HFF-Myc (cell line): ENCODE results near the gene LAMB1.

ENCODE experiments used
- DNase-seq: peaks from one replicate; pipeline ENCODE4 v3.0.0-alpha.2; 2011; ENCODE audit warnings: low read depth; ENCODE audit errors: extremely low read depth
- H3K4me3 ChIP-seq: replicated peaks from 2 replicates; pipeline ENCODE4 v1.5.1; 2011; ENCODE audit warnings: low read depth, mild to moderate bottlenecking, control low read depth, low read length
- CTCF ChIP-seq: IDR thresholded peaks from 2 replicates; pipeline ENCODE4 v1.5.1; 2012; ENCODE audit warnings: mild to moderate bottlenecking, low read depth, low read length, control low read depth; ENCODE audit errors: missing control alignments

Gene LAMB1

GRCh38 chr7:108020585-108020984 lies 17.6 kb upstream of the LAMB1 start:
- H3K4me3 ChIP-seq, result no peak overlapping the region
- no peak for DNase-seq
- TF ChIP-seq CTCF, result no peak

- no peak for DNase-seq
- no peak for TF ChIP-seq CTCF
- H3K4me3 ChIP-seq, result no peak overlapping the region
These were observed 15.7 kb upstream of the LAMB1 start for GRCh38 chr7:108018668-108019067.

- DNase-seq, result no peak
- H3K4me3 ChIP-seq, result no peak overlapping the region
- no peak for TF ChIP-seq CTCF
These were observed 14.8 kb upstream of the LAMB1 start for GRCh38 chr7:108017776-108018151.

- H3K4me3 ChIP-seq, result no peak overlapping the region
- no peak for DNase-seq
- TF ChIP-seq CTCF, result peak; percentile 42
These were observed 14.1 kb upstream of the LAMB1 start for GRCh38 chr7:108016841-108017775.

- H3K4me3 ChIP-seq, result no peak overlapping the region
- no peak for TF ChIP-seq CTCF
- DNase-seq, result no peak
These were observed 12.8 kb upstream of the LAMB1 start for GRCh38 chr7:108015740-108016139.

- TF ChIP-seq CTCF, result no peak
- H3K4me3 ChIP-seq, result no peak overlapping the region
- DNase-seq, result no peak
These were observed 12.1 kb upstream of the LAMB1 start for GRCh38 chr7:108014747-108015682.
